K562 (cell line): Measurements from ENCODE around the gene TBC1D1. TPM values are rescaled to one million over a fixed set of nuclear protein-coding genes. Genes with fewer than 3 reads are reported as not detected.

Experiments
- ATAC-seq: fragments of 200-7000 bp; cut with Tn5 transposase; 3 replicates; pipeline ENCODE4 v1.9.1; 2020; ENCODE audit warnings: moderate library complexity
- BruUV-seq: library from RNA; stranded (reverse); fragments of 400-500 nt; replicated peaks from 2 replicates; lab custom pipeline; 2021; lab: Mats Ljungman, UMichigan
- CTCF ChIA-PET: fragments of 300-600 bp; formaldehyde crosslinking; extraction: SDS; loops from one replicate; lab custom pipeline; 2021; ENCODE audit warnings: low intra/inter-chr PET ratio; lab: Yijun Ruan, JAX
- POLR2A ChIA-PET: fragments of 300-600, 350-650 bp; sonication (Branson Sonifier 250); formaldehyde crosslinking; extraction: SDS; loops from one replicate; lab custom pipeline; 2021; ENCODE audit warnings: antibody characterized with exemption, inconsistent platforms; lab: Yijun Ruan, JAX
- DNase-seq, 4 experiments: peaks; one replicate each; pipeline versions ENCODE4 v3.0.0 to v3.0.0-alpha.2; 2011 to 2018; ENCODE audit warnings: low spot score in 3 of 4, mixed read lengths in 3 of 4; ENCODE audit errors: extremely low read depth in 1 of 4
- FAIRE-seq: peaks from 2 replicates; lab custom pipeline; 2011; peaks lifted over from hg19 to GRCh38; lab: Jason Lieb, UNC
- H2AFZ ChIP-seq: 2 replicates; pipeline ENCODE4 v1.6.0; 2011; ENCODE audit warnings: low read depth, low read length, control low read depth, inconsistent platforms
- H3K27ac ChIP-seq: fragments of 200-600 bp; 3 replicates; pipeline ENCODE4 v1.8.0; 2011; ENCODE audit warnings: low read depth, mild to moderate bottlenecking, control low read depth, inconsistent platforms, low read length, moderate library complexity, mixed read lengths; ENCODE audit errors: extremely low read depth
- H3K27me3 ChIP-seq, 2 experiments: fragments of 300-600 bp in 1 of 2; 2 replicates in 1 of 2; 3 replicates in 1 of 2; pipeline versions ENCODE4 v1.6.0 to v1.8.0; 2011; ENCODE audit warnings: inconsistent platforms in 2 of 2, low read length in 2 of 2, mild to moderate bottlenecking in 1 of 2, mixed read lengths in 1 of 2, moderate library complexity in 1 of 2; ENCODE audit not compliant: control insufficient read depth in 2 of 2, insufficient read depth in 2 of 2
- H3K36me3 ChIP-seq: fragments of 300-600 bp; 3 replicates; pipeline ENCODE4 v1.8.0; 2011; ENCODE audit warnings: mild to moderate bottlenecking, low read length, inconsistent platforms; ENCODE audit not compliant: control insufficient read depth, insufficient read depth
- H3K4me1 ChIP-seq, 2 experiments: fragments of 200-600 bp in 1 of 2; replicated peaks in 1 of 2; 2 replicates in 1 of 2; 3 replicates in 1 of 2; pipeline versions ENCODE4 v1.5.1 to v1.8.0; 2011; ENCODE audit warnings: inconsistent platforms in 2 of 2, low read length in 2 of 2, mild to moderate bottlenecking in 1 of 2, mixed read lengths in 1 of 2, moderate library complexity in 1 of 2; ENCODE audit not compliant: control insufficient read depth in 2 of 2, insufficient read depth in 2 of 2
- H3K4me2 ChIP-seq: 2 replicates; pipeline ENCODE4 v1.6.1; 2011; ENCODE audit warnings: low read length, control low read depth, inconsistent platforms, mixed read lengths; ENCODE audit not compliant: insufficient read depth
- H3K4me3 ChIP-seq: fragments of 200-600 bp; sonication (generic), shearing (Covaris generic); 2 replicates; pipeline ENCODE4 v1.5.1; 2016; ENCODE audit warnings: control low read depth, inconsistent platforms
- H3K79me2 ChIP-seq: fragments of 200-600 bp; 3 replicates; pipeline ENCODE4 v1.8.0; 2011; ENCODE audit warnings: low read length, inconsistent platforms; ENCODE audit not compliant: control insufficient read depth, insufficient read depth
- H3K9ac ChIP-seq, 2 experiments: 2 replicates each; pipeline versions ENCODE4 v1.6.0 to v1.6.1; 2011; ENCODE audit warnings: low read depth in 2 of 2, low read length in 2 of 2, control low read depth in 1 of 2, inconsistent platforms in 1 of 2, mild to moderate bottlenecking in 1 of 2, mixed read lengths in 1 of 2; ENCODE audit not compliant: insufficient read depth in 1 of 2
- H3K9me1 ChIP-seq: one replicate; pipeline ENCODE4 v1.6.0; 2011; ENCODE audit warnings: inconsistent platforms, mild to moderate bottlenecking, low read length, moderate library complexity; ENCODE audit not compliant: control insufficient read depth, insufficient read depth
- H3K9me3 ChIP-seq: replicated peaks from 2 replicates; pipeline ENCODE4 v1.5.1; 2011; ENCODE audit warnings: low read depth, low read length, inconsistent platforms; ENCODE audit not compliant: control insufficient read depth, insufficient read depth
- H4K20me1 ChIP-seq: replicated peaks from 2 replicates; pipeline ENCODE4 v1.6.1; 2011; ENCODE audit warnings: low read length, inconsistent platforms, mixed read lengths; ENCODE audit not compliant: control insufficient read depth, insufficient read depth
- GATAD2A ChIP-seq: fragments of 450-650 bp; IDR thresholded peaks from 2 replicates; pipeline ENCODE4 v1.6.1; 2017
- PHTF2 ChIP-seq: fragments of 250-450 bp; sonication (Bioruptor Pico); IDR thresholded peaks from 2 replicates; pipeline ENCODE4 v1.5.0; 2021; ENCODE audit warnings: mild to moderate bottlenecking
- SMARCB1 ChIP-seq: IDR thresholded peaks from 2 replicates; pipeline ENCODE4 v1.6.1; 2011; ENCODE audit warnings: improper control_type of control experiment, low read depth; ENCODE audit not compliant: insufficient read length
- U2AF2 ChIP-seq: fragments of 200-400 bp; formaldehyde crosslinking; optimal IDR thresholded peaks from 2 replicates; pipeline ENCODE3; 2017; ENCODE audit warnings: low read depth, mild to moderate bottlenecking, low read length
- ZNF263 ChIP-seq: sonication (generic); formaldehyde crosslinking; IDR thresholded peaks from 2 replicates; pipeline ENCODE4 v1.8.0; 2022; ENCODE audit warnings: mild to moderate bottlenecking, missing genetic modification reagents, borderline replicate concordance
- ZNF551 ChIP-seq: fragments of 250-450 bp; sonication (Bioruptor Pico); IDR thresholded peaks from 2 replicates; pipeline ENCODE4 v1.5.0; 2021; ENCODE audit warnings: mild to moderate bottlenecking, moderate library complexity
- WGBS: fragments of 100-300 bp; shearing (Covaris generic); methylation state at CpG from one replicate; pipeline ENCODE4 v1.1.6; 2016; ENCODE audit warnings: low coverage, mixed read lengths; ENCODE audit not compliant: insufficient coverage; ENCODE audit errors: missing lambda C conversion rate; 5-methylcytosine and 5-hydroxymethylcytosine counted together
- in situ Hi-C: fragments of 300-500 bp; cut with MboI; formaldehyde crosslinking; loops from 4 replicates; pipeline ENCODE4 v1.15.0; 2018; ENCODE audit warnings: inconsistent platforms, mixed read lengths
- intact Hi-C: fragments of 100-400 bp; cut with micrococcal nuclease; formaldehyde crosslinking; loops from 2 replicates; pipeline ENCODE4 v1.14.2; 2022
- polyA plus RNA-seq, 8 experiments: library from polyadenylated mRNA; depleted of rRNA in 4 of 8; stranded (reverse) in 5 of 8; unstranded in 3 of 8; fragments of >200 nt; fragmentation: Nextera tagmentation in 2 of 8; fragmentation: Illumina TruSeq in 1 of 8; extraction: Ambion mirVana in 2 of 8; extraction: Trizol in 1 of 8; gene quantifications; 2 replicates each; pipeline versions ENCODE4 v1.2.1 to v1.2.3, GENCODE V29; 2011 to 2014; ENCODE audit warnings: inconsistent platforms in 1 of 8, missing spikeins in 1 of 8
- total RNA-seq, 7 experiments: library from RNA; depleted of rRNA in 6 of 7; stranded (reverse); fragments of >200 nt in 6 of 7; fragmentation: Illumina TruSeq in 2 of 7; extraction: Trizol in 2 of 7; gene quantifications; 2 replicates each; pipeline versions ENCODE4 v1.2.1 to v1.2.3, GENCODE V29; 2011 to 2021; ENCODE audit warnings: low replicate concordance in 1 of 7
- TF ChIP-seq, protein P1 (sequence below), 3 experiments: IDR thresholded peaks in 2 of 3; conservative IDR thresholded peaks in 1 of 3; 2 replicates each; pipeline ENCODE4 v1.5.1; 2011 to 2012; ENCODE audit warnings: low read length in 3 of 3, mild to moderate bottlenecking in 3 of 3, control low read depth in 2 of 3, improper control_type of control experiment in 1 of 3, inconsistent platforms in 1 of 3, low read depth in 1 of 3, mixed read lengths in 1 of 3, moderate library complexity in 1 of 3; ENCODE audit not compliant: insufficient read depth in 2 of 3
- TF ChIP-seq, protein P2 (sequence below): fragments of 200-800 bp; sonication (Bioruptor generic); IDR thresholded peaks from 2 replicates; pipeline ENCODE4 v1.6.1; 2017; ENCODE audit warnings: missing genetic modification characterization, missing compliant biosample characterization

Gene TBC1D1
- total and polyA plus RNA-seq, 9 of the 15 experiments (the other 6 are each of a cell fraction or from before 2014, with no cell fraction given): 0.59 to 14.2 (median 8.8) TPM

DNA sequence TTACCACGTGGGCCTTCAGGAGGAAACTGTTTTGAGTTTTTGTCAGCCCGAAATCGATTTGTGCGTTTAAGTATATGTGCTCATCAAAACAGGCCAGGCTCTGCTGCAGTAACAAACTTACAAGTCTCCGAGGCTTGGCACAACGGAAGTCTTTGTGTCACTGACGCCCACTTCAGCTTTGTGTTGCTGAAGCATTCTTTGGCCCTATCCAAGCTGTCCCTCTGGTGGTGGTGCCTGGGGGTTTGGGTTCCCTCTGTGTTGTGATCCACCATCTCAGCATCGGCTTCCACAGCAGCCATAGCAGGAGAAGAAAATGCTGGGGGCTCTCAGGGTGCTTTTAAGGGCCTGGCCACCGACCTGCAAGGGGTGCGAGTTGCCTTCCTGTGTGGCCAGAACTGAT is 245.7 kb downstream of the TBC1D1 start:
- no peak overlapping the region for H3K4me3 ChIP-seq
- intact Hi-C loops (no loop called here), in situ Hi-C loops (no loop called here)
- no TSS peak for BruUV-seq
- H3K79me2 ChIP-seq: no peaks in the 10 kb centered on the region
- peaks cover 21 to 39% of the 10 kb centered on the region in 2 experiments for H3K27me3 ChIP-seq
- no peak overlapping the region for H3K27ac ChIP-seq
- DNase-seq: no peak
- H3K36me3 ChIP-seq: no peaks in the 10 kb centered on the region
- no peaks in the 10 kb centered on the region for H3K9me3 ChIP-seq
- ATAC-seq: peak; percentile 45; the same call in 2 of the 3 replicates
- no peaks in the 10 kb centered on the region for H4K20me1 ChIP-seq
- no peak overlapping the region for H3K9ac ChIP-seq
- peaks cover 0 to 4% of the 10 kb centered on the region in 2 experiments; a peak in 1 of 5 replicates for H3K4me1 ChIP-seq
- no peak for FAIRE-seq
- POLR2A ChIA-PET: no interaction called here
- CTCF ChIA-PET: no interaction called here
- H2AFZ ChIP-seq: no peak overlapping the region
- H3K4me2 ChIP-seq: no peak overlapping the region
- WGBS: 9% methylated on average over 10 of the region's 10 CpGs
- TF ChIP-seq SMARCB1 (no peak), ZNF263 (no peak), U2AF2 (no peak), ZNF551 (CRISPR knock-in tag) (no peak), PHTF2 (CRISPR knock-in tag) (no peak), GATAD2A (no peak)
- TF ChIP-seq, protein P1, sequence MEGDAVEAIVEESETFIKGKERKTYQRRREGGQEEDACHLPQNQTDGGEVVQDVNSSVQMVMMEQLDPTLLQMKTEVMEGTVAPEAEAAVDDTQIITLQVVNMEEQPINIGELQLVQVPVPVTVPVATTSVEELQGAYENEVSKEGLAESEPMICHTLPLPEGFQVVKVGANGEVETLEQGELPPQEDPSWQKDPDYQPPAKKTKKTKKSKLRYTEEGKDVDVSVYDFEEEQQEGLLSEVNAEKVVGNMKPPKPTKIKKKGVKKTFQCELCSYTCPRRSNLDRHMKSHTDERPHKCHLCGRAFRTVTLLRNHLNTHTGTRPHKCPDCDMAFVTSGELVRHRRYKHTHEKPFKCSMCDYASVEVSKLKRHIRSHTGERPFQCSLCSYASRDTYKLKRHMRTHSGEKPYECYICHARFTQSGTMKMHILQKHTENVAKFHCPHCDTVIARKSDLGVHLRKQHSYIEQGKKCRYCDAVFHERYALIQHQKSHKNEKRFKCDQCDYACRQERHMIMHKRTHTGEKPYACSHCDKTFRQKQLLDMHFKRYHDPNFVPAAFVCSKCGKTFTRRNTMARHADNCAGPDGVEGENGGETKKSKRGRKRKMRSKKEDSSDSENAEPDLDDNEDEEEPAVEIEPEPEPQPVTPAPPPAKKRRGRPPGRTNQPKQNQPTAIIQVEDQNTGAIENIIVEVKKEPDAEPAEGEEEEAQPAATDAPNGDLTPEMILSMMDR (IDR thresholded peaks at IDR 0.05 in 2 of 3, conservative IDR thresholded peaks at IDR 0.05 in 1 of 3; ENCODE audit: insufficient read depth in 2 of 3, low read depth in 1 of 3, low read length in 3 of 3): 0 out of 6 replicates have a peak, but pooled peaks of 1 of the 3 experiments have one; percentile 6
- TF ChIP-seq, protein P2, sequence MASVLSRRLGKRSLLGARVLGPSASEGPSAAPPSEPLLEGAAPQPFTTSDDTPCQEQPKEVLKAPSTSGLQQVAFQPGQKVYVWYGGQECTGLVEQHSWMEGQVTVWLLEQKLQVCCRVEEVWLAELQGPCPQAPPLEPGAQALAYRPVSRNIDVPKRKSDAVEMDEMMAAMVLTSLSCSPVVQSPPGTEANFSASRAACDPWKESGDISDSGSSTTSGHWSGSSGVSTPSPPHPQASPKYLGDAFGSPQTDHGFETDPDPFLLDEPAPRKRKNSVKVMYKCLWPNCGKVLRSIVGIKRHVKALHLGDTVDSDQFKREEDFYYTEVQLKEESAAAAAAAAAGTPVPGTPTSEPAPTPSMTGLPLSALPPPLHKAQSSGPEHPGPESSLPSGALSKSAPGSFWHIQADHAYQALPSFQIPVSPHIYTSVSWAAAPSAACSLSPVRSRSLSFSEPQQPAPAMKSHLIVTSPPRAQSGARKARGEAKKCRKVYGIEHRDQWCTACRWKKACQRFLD (CRISPR knock-in tag): no peak
- H3K9me1 ChIP-seq: no peaks in the 10 kb centered on the region
